Activated CD8-positive, alpha-beta memory T cell treated with anti-CD3 and anti-CD28 coated beads for 48 hours (primary cell): ENCODE data around the gene LRRC75A.
"Not testable (repeated sequence)": the region's sequence is repeated elsewhere in the genome, so short reads cannot be mapped to it uniquely, and the experiment has no call there.

Source experiments
- DNase-seq, 3 experiments: peaks; one replicate each; pipeline ENCODE4 v3.0.0-alpha.2; 2020; ENCODE audit warnings: low read depth in 2 of 3, low spot score in 2 of 3

Gene LRRC75A

GRCh38 chr17:16455997-16456741 lies 35.8 kb downstream of the LRRC75A start:
- no peak for DNase-seq

DNA sequence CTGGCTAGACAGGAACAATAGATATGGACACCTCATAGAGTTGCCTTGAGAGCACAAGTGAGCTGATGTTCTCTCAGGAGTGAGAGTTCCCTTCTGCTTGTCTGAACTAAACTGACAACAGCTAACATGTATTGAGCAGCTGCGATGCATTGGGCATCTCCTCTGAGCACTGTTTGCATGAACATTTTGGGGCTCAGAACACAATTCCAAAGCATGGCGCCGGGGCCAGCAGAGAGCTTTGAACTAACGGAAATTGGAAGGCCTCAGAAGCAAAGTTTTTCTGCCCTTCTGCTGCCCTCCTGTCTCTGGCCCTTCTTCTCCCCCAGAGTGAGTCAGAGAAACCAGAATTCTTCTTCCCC lies 38.5 kb downstream of the LRRC75A start:
- no peak for DNase-seq

- not testable (repeated sequence) for DNase-seq
These were observed 39.7 kb downstream of the LRRC75A start for GRCh38 chr17:16452268-16452667.

GRCh38 chr17:16450028-16450427 lies 42.0 kb downstream of the LRRC75A start:
- no peak for DNase-seq

DNA sequence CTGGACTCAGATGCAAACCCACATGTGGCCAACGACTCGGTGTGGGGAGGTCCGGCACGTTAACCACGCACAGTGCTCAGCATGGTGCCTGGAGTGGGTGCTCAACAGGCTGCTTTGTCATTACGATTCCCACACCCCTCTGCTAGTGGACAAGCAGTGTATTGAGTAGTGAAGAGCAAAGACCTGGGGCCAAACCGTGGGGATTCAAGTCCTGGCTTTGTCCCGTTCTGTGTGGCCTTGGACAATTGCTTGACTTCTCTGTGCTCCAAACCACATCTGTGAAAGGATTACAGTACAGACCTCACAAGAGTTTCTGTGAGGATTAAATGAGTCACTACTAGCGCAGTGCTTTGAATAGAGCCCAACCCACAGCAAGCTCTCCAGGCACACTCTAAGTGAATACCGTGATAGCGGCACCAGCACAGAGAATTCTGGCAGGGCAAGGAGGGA lies 42.8 kb downstream of the LRRC75A start:
- no peak for DNase-seq

- DNase-seq = no peak
These were observed 43.5 kb downstream of the LRRC75A start for GRCh38 chr17:16448490-16448889.

DNA sequence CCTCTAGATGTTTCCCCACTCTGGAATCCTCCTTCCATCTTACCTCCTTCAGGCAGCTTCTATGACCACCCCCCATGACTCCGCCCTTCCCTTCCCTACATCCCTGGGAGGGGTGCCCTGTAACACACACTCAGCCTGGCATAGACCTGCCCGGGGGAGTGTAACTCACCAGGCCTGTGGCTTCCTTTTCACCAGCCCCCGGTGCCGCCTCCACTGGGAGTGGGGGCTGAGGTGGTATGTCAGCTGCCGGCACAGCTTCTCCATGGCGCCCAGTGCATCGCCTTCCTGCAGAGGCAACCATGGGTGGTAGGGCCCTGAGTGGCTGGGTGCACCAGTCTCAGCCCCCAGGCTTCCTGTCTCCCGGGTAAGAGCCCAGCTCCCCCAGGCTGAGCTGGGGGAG lies 44.3 kb downstream of the LRRC75A start:
- DNase-seq = no peak

DNA sequence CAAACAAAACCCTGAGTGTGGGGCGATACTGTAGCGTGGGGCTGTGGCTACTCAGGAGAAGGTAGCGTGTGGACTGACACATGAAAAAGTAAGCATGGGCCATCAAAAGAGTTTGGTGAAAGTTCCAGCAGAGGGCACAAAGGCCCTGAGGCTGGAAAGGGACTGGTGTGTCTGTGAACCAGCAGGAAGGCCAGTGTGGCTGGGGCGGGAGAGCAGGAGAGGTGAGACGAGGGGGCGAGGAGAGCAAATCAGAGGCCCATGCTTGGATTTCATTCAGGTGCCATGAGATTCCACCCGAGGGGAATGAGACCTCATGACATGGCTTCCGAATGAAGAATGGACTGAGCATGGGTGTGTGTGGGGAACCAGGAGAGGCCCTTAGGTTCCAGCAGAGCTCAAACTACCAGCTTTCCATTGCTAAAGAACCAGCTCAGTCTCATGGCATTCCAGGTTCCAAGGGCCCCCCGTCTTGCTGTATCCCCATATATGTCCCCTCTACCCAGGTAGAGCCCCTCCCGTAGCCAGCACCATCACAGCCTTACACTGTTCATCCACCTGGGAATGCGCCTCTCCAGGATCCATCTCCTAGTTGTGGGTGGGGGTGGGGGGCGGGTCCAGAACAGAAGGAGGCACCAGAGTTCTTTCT lies 45.5 kb downstream of the LRRC75A start:
- no peak for DNase-seq

GRCh38 chr17:16444258-16444886 lies 47.6 kb downstream of the LRRC75A start:
- no peak for DNase-seq

GRCh38 chr17:16443511-16444257 lies 48.3 kb downstream of the LRRC75A start:
- no peak for DNase-seq

- DNase-seq = no peak
These were observed 49.1 kb downstream of the LRRC75A start for GRCh38 chr17:16442594-16443510.

DNA sequence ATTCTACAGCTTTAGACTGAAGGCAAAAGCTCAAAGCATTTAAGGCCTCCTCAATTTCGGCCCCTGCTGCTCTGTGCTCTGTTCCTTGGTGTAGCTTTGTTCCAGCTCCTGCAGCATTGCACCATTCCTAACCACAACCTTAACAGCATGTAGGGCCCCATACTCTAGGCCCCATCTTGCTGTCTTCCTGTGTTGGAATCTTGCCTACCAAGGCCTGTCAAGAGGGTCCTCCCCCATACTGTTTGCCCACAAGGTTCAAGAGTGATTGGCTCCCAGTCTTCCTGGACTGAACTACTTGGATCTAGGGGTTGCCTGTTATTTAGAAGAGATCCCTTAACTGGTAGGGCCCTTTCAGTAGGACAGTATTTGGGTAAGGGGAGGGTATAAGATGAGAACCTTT lies 49.9 kb downstream of the LRRC75A start:
- no peak for DNase-seq

DNA sequence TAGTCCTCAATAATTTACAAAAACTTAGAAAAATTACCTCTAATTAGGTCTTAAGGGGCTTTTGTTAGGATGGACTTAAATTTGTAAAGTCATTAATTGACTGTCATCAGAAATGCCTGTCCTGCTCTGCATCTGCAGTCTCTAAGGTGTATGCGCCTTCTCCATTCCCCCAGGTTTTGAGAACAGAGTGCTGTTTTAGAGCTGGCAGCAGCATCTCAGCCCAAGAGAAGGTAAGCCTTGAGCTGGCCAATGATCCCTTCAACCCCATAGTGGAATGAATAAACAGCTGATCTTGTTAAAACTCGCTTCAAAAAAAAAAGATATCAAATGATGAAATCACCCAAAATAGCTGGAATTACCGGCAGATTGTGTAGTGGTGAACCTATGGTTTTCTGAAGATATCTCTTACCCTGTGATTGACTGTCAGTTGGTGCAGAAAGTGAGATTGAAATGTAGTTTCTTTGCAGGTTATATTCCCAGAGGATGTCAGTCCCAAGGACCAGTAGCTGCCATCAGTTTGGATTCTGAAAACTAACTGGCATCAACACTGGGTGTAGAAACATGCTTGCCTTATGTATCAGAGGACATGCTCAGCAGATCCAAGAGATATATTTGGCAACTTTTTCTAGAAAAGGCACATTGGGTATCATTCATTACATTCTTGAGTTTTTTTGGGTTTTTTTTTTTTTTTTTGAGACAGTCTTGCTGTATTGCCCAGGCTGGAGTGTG lies 50.9 kb downstream of the LRRC75A start:
- DNase-seq = no peak

DNA sequence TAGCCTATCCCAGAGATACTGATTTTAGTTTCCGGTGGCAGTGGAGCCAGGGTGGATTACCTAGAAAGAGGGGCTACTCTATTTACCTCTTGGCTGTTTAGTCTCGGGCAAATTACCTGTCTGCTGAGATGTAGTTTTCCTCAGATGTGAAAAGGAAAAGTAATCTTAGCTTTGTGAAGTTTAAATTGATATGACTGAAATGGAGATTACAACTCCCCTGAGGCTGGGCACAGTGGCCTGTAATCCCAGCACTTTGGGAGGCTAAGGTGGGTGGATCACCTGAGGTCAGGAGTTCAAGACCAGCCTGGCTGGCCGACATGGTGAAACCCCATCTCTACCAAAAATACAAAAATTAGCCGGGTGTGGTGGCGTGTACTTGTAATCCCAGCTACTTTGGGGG lies 51.6 kb downstream of the LRRC75A start:
- DNase-seq = not testable (repeated sequence)

GRCh38 chr17:16439811-16440351 lies 52.1 kb downstream of the LRRC75A start:
- no peak for DNase-seq

DNA sequence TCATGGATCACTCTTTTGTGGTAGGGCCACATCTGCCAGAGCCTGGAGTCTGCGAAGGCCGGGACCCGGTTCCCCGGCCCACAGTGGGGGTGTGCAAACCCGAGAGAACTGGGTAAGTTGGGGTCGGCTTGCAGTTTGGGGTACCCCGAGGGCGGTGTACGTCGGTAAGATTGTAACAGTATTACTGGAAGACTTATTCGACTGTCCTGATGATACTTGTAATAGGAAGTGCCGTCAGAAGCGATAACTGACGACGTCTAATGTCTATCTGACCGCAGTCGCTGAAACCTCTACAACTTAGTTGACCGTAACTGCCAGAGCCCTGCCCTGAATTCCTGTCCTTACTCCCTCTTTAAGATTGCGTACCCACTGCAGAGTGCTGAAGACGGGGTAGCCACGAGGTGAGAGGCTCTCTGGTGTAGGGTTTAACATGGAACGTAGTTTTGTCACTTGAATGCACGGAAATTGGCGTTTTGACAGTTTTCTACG lies 52.6 kb downstream of the LRRC75A start:
- DNase-seq = no peak

DNA sequence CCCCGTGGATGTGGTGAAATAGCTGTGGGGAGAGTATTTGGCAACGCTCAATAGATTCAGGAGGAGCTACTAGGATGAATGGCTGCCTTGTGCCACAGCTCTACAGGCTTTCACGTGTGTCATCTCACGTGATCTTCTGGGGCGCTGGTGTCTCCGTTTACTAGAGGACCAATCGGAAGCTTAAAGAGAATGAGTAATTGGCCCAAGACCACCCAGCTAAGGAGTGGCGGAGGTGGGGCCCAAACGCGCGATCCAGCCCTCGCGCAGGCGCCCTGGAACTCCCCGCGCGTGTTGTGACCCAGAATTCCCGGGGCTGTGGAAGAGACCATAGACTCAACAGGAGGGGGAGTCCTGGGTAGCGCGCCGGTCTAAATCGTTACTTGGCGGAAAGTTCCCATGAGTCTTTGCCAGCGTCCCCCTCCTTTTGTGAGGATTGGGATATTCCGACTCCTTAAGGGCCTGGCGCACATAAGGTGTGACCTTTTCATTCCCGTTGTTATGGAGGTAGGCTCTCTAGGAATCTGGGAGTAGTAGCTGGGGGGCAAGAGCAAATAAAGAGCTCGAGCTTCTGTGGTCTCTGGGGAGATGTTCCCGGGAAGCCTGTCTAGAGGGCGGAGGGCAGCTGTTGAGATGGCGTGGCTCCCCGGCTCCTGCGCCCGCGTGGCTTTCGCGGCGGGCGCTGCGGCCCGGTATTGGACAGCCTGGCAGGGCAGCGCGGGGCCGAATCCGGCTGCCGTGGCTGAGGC lies 53.3 kb downstream of the LRRC75A start:
- DNase-seq = peak in 2 of 3 experiments; percentile 86 to 95

DNA sequence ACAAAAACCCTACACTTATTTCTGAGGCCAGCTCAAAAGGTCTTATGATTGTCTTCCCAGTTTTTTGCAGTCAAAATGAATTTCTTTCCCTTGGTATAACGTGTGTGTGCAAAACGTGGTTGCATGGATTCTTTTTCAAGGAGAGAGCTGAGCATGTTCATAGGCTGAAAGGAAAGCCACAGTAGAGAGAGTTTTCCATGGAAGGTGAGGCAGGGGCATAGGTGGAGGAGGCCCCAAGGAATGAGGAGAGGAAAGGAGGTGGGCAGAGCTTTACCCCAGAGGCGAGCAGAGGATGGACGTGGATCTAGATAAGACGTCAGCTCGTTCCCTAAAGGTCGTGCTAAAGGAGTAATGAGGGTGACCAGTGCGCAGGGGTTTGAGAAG lies 53.8 kb downstream of the LRRC75A start:
- DNase-seq = no peak

GRCh38 chr17:16437083-16437482 lies 54.9 kb downstream of the LRRC75A start:
- no peak for DNase-seq
